AG09319 (cell line): Measurements from ENCODE around the gene INKA2.
A peak's percentile ranks its signal among the peaks of the same experiment; 100 is the strongest.

Experiments used
- DNase-seq: peaks from one replicate; pipeline ENCODE4 v3.0.0-alpha.2; 2010; ENCODE audit warnings: low read depth; ENCODE audit errors: extremely low read depth
- CTCF ChIP-seq: IDR thresholded peaks from 2 replicates; pipeline ENCODE4 v1.5.1; 2011; ENCODE audit warnings: low read depth, mild to moderate bottlenecking, inconsistent platforms, low read length, moderate library complexity

INKA2 gene

DNA sequence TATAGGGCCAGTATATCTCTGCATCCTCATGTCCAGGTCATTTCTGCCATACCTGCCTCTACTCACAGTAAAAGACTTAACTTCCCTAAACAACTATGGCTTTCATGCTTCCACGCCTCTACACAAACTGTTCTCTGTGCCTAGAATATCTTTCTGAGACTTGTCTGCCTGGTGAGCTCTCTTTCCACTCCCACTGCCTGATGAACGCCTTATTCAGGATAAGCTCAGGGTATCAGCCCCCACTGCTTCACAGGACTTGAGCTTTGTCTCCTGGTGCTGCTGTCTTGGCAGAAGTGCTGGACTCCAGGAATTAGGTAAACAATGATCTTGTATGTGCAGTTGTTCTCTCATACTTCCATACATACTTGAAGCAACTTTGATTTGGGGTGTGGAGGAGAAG lies 11.7 kb upstream of the INKA2 start:
- no peak for TF ChIP-seq CTCF
- DNase-seq = no peak

DNA sequence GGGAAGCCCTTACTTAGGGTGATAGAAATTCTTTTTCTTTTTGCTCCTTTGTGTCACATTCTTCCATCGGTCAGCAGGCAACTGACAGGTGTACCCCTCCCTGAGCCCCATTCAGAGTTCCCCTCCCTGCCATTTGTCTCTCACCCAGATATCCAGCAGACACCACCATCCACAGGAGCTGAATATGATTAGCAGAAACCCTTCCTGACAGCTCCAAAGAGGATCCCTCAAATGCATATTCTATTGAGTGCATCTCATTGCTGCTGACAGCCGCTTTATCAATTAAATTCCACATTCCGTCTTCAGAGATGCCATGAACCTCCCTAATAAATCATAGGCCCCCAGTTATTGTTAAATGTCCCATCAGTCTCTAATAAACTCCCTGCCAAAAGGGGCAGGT lies 10.4 kb upstream of the INKA2 start:
- TF ChIP-seq CTCF = no peak
- no peak for DNase-seq

GRCh38 chr1:111747947-111748346 lies 8.8 kb upstream of the INKA2 start:
- DNase-seq = no peak
- TF ChIP-seq CTCF = no peak

GRCh38 chr1:111747282-111747734 lies 8.1 kb upstream of the INKA2 start:
- TF ChIP-seq CTCF = peak; percentile 59
- peak; percentile 43 for DNase-seq

- TF ChIP-seq CTCF = no peak
- DNase-seq = no peak
These were observed 7.4 kb upstream of the INKA2 start for GRCh38 chr1:111746614-111746999.

DNA sequence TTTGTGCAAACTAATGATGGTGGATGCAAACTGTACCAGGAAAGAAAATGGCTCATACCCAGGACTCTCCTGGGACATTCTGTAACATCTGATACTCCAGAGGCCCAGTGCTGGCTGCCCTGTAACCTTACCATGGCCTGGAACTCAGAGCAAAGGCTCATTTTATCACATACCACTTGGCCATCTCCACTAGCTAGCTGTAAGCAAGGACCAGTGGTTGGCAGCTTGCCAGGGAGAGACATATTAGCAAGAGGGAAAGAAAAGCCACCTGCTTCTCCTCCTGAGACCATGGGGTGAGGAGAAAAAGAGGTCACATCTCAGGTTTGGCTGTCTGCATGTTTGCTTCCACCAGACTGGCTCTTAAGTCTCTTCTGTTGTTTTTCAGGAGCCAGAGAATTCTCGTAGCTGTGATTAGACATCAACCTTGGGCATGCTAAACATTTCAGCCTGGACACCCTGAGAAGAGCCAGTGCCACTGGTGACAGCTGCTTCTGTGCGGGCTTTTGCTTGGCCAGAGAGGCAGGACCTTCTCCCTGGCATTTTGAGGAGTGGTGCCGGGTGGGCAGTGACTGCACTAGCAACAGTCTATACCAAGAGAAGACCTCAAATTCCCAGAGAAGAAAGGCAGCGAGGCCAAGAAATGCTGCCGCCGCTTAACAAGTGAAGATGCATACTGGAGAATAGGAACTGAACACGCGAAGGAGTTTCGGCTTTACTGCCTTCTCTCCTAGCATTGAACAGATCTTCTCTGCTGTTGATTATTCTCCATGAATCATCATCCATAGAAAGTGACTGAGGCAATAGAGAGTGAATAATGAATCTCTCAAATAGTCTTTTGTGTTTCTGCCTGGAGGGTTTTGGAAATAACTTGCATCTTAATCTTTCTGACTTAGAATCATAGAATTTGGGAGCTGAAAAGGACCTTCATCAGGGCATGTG lies 6.7 kb upstream of the INKA2 start:
- DNase-seq = no peak
- no peak for TF ChIP-seq CTCF

DNA sequence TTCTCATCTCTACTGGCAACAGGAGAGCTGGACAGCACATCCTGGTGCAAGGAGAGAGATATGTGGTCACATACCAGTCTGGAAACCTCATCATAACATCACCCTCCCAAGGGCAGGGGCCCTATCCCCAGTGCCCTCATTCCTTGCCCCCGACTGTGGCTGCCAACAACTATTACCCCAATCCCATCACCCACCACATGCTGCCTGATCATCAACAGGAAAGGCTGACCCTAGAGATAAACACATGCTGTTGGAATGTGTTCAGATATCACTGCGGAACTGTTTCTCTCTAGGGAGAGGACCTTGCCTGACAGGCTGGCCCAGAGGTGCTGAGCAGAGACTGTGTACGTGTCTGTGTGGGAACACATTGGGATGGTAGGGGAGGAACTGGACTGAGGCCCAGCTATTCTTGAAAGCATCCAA lies 4.5 kb upstream of the INKA2 start:
- no peak for DNase-seq

More for the DNA sequence above, 4.5 kb upstream of the INKA2 start:
- TF ChIP-seq CTCF = no peak
